GM21528 (cell line): ENCODE data around the gene ANXA8.
"Not testable (repeated sequence)": the region's sequence is repeated elsewhere in the genome, so short reads cannot be mapped to it uniquely, and the experiment has no call there.

ENCODE experiments used
- ATAC-seq: cut with Tn5 transposase; IDR thresholded peaks from one replicate; pipeline ENCODE4 v1.9.1; 2021; ENCODE audit warnings: mild to moderate bottlenecking, moderate library complexity; ENCODE audit not compliant: unreplicated experiment, low FRiP score

The ANXA8 gene, protein sequence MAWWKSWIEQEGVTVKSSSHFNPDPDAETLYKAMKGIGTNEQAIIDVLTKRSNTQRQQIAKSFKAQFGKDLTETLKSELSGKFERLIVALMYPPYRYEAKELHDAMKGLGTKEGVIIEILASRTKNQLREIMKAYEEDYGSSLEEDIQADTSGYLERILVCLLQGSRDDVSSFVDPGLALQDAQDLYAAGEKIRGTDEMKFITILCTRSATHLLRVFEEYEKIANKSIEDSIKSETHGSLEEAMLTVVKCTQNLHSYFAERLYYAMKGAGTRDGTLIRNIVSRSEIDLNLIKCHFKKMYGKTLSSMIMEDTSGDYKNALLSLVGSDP

DNA sequence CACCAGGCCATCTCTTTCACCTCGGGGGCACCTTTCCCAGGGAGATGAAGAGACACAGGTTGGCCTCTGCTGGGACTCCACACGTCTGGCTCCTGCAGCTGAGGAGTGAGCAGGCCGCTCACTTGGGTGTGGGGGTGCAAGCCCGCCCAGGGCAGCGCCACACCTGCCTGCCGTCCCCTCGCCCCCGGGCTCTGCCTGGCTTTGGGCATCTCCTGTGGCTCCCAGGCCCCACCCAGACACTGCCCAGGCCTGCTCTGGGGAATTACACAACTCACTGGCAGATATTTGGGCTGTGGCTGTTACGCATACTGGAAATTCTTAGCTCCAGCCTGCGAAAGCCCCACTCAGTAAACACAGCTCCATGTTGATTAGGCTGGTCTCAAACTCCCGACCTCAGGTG, at the start of gene ANXA8:
Gene ANXA8 (minus strand): TSS at position 193 of the 400 bp plus-strand sequence. CDS start 182 bp downstream, at position 11.
- ATAC-seq, result not testable (repeated sequence)

DNA sequence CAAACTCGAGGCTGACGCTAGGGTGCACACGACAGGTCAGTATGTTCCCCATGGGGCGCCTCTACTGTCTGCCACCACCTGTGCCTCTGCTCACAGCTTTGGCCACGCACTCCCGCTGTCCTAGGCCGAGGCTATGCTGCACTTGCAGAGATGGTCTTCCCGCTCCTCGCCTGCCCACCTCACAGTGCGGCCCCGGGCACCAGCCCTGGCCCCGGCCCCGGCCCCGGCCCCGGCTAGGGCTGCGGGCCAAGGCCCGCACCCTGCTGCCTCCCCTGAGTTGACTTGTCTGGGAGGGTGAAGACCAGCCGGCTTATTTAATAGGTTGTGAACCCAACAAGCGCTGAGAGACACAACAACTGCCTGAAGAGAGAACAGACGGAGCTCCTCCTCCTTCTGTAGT, 39.6 kb upstream of the ANXA8 start, which contains the start of gene AGAP9:
Gene AGAP9 (minus strand): TSS at position 164 of the 400 bp plus-strand sequence. CDS start 112 bp downstream, at position 52.
- ATAC-seq, result not testable (repeated sequence)

DNA sequence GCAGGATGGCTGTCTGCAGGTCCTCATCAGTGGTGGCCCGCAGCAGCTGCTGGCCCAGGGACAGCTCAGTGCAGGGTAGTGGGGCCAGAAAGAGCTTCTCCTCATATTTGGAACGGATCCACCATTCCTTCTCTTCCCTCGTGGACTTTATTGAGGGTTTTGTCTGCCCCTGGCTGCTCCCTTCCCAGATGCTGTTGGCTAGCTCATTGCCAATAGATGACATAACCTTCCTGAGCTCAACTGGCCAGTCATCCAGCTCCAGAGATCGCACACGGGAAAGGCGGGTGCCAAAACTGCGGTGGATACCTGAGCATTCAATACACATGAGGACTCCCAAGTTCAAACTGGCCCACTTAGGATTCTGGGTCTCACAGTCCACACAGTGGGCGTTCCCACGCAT, 18.4 kb upstream of the ANXA8 start:
- ATAC-seq, result not testable (repeated sequence)

DNA sequence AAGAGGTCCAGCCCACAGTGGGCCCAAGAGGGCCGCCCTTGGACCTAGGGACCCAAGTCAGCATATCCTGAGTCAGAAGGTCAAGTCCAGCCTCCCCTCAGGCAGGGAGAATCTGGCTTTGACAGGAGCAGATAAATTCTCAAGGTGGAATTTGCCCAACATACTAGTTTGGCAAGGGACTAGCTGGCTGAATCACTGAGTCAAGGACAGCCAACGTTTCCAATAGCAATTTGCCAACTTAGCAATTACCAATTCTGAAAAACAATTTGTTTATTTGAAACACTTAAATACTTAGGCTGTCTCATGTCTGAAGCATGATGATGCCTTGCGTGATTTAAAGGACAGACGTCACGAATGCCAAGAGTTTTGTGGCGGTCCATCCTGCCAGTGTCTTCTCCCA, 10.3 kb upstream of the ANXA8 start:
- not testable (repeated sequence) for ATAC-seq

DNA sequence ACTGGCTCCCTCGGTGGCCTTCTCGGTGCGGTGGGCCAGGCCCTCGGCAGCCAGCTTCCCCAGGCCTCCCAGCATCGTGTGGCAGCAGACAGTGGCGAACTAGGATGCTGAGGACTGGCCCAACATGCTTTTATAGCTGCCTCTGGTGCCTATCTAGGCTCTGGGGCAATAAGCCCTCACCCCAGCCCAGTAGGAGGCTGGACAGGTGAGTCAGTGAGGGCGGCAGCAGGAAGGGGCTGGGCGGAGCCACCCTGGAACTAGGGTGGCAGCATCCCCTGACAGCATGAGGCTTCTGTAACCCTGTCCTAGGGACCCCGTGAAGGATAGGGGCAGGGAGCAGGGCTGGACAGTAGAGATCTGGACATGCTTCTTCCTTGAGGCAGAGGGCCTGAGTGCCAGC, 7.7 kb upstream of the ANXA8 start, which contains the start of gene FAM25G:
Gene FAM25G (minus strand): TSS at position 101 of the 400 bp plus-strand sequence. CDS start 26 bp downstream, at position 75.
- ATAC-seq, result not testable (repeated sequence)

DNA sequence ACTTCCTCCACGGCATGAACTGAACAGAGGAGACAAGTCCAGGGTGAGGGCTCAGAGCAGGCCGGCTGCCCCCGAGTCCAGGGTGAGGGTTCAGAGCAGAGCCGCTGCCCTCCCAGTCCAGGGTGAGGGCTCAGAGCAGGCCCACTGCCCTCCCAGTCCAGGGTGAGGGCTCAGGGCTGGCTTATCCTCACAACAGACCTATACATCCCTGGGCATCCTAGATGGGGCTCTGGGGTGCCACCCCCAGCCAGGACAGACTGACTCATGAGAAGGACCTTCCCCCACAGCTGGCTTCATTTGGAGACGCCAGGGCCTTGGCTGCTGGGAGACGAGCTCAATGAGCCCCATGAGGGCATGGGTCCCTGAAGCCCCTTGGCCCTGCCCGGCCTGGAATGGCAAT, 5.7 kb upstream of the ANXA8 start:
- ATAC-seq, result not testable (repeated sequence)

DNA sequence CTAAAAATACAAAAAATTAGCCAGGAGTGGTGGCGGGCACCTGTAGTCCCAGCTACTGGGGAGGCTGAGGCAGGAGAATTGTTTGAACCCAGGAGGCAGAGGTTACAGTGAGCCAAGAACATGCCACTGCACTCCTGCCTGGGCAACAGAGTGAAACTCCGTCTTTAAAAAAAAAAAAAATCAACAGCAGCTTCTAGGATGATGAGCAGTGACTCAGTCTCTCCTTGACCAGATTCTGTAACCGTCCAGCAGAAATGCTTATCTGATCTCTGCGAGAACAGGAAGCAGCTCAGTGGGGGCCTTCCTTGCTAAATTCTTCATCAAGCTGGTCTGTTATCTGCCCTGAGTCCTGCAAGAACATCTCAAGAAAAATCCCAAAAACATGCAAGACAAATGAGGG, 2.0 kb upstream of the ANXA8 start:
- ATAC-seq, result not testable (repeated sequence)

DNA sequence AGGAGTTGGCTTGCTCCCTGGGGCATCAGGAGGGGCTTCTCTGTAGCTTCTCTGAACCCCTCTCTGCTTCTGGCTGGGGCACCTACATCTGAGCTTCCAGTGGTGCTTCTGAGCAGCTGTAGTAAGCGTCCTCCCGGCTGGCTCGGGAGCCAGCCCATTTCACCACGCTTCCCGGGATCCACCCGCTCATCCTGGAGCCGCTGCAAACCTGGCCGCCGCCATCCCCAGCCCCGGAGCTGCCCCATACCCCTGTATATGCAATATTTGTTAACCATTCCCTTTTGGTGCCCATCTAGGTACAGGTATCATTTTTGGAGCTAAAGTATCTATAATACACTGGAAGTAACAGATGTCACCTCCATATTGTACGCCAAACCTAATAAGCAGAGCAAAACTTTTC, 871 bp upstream of the ANXA8 start:
- ATAC-seq, result not testable (repeated sequence)

DNA sequence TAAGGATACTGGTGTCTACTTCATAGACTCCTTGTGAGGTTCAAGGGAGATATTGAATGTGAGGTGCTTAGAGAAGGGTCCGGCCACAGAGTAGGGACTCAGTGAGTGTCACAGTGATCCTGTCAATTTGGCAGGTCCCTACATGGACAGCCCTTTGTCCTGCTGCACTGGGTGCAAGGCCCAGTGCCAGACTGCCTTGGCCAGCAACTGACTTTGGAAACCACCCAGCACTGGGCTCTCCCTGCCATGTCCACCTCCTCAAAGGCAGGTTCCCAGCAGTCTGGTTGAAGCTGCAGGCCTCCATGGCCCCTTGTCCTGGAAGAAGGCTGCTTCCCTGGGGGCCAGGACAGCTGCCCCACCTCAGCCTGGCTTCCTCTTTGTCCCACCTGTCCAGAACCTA, 1.5 kb downstream of the ANXA8 start:
- ATAC-seq, result not testable (repeated sequence)

DNA sequence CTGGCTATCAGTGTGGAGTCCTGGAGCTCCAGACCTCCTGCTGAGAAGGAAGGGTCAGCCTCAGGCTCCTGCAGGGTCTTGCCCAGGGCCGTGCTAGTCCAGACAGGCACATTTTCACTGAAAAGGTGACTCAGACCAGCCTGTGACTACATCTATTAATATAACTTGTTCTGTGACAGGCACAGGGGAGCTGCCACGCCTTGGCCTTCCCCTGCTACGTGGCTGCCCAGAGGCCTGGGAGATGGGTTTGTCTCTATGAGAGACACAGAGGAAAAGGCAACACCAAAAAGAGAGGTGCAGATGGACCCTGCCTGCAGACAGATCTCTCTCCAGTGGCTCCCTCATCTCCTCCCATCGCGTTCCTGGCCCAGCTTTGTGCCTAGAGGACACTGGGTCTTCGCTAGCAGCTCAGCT, 2.1 kb downstream of the ANXA8 start:
- ATAC-seq, result not testable (repeated sequence)

DNA sequence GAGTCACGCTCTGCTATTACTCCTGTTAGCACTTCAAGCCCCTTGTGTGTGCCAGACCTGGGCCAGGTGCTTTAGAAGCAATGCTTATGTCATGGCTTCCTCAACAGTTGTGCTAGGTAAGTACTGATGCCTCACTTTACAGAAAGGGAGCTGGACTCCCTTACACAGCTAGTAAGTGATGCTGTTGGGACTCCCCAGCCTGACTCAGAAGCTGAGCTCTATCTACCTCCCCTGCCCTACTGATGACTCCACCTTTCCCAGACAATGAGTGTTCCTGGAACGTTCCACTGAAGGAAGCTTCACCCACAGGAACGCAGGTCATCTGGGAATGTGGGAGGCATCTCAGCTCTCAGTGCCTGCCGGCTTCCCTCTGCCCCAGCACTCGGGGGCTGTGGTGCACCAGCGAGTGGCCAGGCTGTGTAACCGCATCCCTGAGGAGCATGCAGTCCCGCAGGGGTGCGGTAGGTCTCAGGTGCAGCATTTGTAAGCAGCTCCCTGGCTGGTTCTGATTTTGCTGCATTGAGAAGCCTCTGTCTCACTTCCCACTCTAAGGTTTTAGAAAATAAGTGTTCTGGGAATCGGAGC, 2.6 kb downstream of the ANXA8 start:
- ATAC-seq, result not testable (repeated sequence)

DNA sequence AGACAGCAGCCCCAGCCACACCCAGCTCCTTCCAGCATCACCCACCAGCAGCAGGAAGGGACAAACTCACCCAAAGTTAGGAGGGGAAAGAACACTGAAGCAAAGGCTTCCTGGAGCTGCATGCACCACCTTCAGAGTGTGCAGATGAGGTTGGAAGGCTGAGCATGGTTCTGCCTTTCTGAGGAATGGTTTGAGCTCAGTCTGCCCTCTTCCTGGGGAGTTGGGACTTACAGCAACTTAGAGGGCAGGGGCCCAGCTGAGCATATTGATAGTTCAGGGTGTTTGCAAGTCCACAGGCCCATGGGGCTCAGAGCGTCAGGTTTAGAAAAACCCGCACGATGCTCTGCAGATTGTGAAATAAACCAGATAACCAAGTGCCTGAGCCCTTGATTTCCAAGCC, 3.8 kb downstream of the ANXA8 start:
- not testable (repeated sequence) for ATAC-seq

DNA sequence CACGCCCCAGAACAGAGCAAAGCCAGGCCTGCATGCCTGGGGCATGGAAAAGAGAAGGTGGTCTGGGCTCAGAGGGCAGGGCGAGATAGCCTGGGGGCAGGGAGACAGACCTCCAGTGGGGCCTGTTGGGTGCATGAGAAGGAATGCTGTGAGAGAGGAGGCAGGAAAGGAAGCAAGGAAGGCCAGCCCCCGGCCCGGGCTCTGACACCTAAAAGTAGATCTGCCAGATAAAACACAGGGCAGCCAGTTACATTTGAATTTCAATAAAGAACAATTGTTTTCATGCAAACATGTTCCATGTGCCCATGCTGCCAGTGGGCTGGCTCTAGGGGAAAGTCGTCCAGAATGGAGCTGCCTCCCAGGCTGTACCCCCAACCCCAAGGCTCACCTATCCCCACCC, 5.8 kb downstream of the ANXA8 start:
- ATAC-seq, result not testable (repeated sequence)

DNA sequence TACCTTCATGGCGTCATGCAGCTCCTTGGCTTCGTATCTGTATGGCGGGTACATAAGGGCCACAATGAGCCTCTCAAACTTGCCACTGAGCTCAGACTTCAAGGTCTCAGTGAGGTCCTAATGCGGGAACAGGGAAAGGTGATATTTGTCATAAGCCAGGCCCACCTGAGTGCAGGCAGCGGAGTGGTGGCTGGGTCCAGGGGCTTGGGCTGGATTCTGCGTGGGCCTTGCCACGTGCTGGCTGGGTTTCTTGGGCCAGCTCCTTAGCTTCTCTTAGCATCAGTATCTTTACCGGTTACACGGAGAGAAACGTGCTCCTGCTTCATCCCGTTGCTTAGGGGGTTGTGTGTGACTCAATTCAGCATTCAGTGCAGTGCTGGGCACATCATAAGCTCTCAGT, 6.8 kb downstream of the ANXA8 start:
- ATAC-seq, result not testable (repeated sequence)

DNA sequence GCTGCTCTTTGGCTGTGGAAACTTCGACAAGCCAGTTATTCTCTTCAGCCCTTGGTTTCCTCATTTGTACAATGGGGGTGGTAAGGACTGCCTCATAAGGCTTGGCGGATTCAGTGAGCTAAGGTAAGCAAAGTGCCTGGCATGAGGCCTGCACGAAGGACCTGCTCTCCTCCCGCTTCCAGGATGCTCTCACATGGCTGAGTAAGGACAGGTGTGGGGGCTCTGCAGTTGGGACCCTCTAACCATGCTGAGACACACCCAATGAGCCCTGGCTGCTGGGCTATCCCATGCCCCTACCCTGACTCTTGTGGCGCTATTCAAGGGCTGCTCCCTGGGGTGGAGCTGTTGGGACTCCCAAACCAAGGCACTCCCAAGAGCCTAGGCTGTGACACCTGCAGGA, 8.8 kb downstream of the ANXA8 start:
- ATAC-seq, result not testable (repeated sequence)

DNA sequence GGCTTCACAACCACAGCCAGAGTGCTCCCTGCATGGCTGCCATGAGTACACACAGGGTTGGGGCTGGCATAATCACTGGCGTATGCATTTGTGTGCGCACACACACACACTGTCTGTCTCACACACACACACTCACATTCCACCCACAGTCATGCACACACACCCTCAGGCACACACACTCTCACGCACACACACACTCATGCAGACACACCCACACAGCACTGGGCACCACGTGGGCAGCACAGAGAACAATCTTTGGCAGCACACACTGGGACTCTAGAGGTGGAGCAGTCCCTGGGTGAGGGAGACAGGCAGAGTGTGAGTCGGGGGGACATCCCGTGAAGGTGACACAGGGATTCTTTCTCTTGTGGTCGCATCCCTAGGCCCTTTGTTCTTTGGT, 10.4 kb downstream of the ANXA8 start:
- not testable (repeated sequence) for ATAC-seq

DNA sequence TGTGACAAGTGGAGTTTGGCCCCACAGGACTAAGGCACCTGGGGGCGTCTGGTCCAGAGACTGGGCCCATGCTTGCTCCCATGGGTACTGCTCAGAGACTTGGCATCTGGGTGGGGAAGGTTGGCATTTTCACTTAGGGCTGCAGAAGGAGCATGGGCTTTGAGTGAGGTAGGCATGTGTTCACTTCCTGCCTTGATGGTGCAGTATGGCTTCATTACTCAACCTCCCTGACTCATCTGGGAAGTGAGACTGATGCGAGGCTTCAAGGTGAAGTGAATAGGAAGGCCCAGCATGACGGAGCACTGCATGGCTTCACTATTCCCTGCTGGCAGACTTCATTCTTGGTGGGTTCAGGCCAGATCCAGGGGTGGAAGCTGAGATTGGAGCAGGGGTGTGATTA, 11.3 kb downstream of the ANXA8 start:
- not testable (repeated sequence) for ATAC-seq

DNA sequence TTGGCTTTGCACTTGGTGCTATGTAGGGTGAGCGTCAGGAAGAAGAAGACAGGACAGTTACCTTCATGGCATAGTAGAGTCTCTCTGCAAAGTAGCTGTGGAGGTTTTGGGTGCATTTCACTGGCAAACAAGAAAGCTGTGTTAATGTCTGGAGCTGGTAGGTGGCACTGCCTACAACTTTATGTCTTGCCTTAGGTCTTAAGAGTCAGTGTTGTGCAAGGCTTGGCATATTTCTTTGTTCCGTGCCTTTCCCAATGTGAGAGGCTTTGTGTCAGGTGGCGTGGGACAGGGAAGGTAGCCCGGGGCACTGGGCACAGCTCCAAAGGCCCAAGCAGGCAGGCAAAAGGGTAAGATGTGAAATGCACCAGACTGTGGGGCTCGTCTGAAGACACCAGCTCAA, 11.8 kb downstream of the ANXA8 start:
- not testable (repeated sequence) for ATAC-seq

DNA sequence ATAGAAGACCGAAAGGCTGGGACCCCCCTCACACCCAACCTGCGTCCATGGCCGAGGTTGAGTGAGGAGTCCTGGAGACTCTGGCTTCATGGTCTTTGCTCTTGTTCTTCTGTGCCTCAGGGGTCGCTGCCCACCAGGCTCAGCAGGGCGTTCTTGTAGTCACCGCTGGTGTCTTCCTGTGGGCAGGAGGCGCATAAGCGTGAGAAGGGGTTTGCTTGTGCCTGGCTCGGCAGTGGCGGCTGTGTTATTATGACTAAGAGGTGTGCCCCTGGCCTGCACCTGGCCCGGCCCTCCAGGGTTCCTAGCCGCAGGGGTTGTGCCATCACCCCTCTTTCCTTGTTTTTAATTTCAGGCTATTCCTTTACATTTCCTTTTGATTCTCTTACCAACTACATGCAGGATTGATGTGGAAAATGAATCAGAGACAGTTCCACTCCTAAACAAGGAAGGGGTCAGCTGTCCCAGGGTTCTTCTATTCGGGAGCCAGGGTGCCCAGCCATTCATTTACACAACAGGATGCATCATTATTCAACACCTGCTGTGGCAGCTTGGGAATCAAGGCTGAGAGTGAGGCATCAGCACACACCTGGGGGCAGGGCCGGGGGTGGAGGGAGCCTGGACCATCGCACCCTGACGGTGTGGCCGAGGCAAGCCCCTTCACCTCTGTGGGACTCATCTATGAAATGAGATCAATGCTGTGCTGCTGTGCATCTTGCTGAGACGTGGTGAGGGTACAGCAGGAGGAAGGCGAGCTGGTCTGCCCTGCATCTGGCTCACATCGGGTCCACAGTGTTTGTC, 15.0 kb downstream of the ANXA8 start:
- not testable (repeated sequence) for ATAC-seq

DNA sequence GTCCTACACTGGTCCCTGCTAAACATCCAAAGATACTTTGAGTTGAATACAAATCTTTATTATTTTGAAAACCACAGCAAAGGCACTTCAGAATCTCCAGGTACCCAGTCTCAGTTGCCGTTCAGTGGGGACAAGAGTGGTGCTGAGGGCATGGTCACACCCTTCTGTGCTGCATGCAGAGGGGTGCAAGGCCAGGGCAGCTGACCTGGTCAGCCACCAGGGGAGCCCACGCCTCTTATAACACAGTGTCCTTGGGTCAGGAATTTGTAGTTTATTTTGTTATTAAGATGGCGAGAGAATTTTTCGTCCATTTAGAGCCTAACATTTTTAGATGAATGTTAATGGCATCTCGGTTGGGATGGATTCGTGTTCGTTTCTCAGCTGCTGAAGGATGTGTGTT, 16.0 kb downstream of the ANXA8 start:
- ATAC-seq, result not testable (repeated sequence)

DNA sequence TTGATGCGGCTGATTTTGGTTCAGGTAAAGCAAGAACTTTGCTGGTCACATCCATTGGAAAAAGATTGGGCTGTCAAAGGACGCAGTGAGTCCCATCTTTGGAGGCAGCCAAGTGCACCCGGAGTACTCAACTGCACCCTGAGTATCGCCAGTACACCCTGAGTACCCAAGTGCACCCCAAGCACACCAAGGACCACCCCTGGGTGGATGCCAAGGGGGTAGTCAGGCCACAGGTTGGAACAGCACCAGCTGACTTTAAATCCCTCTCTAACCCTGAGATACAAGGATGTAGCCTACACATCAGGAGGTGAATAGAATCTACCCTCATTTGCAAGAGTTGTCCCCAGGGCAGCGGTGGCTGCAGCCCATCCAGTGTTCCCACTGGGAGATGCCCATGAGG, 16.5 kb downstream of the ANXA8 start:
- not testable (repeated sequence) for ATAC-seq
